PC-3 (cell line): ENCODE measurements around the gene TTC16. TPM values are rescaled to one million over a fixed set of nuclear protein-coding genes. Genes with fewer than 3 reads are reported as not detected.

Experiments used
- ATAC-seq: fragments of 200-7000 bp; cut with Tn5 transposase; 2 replicates; pipeline ENCODE4 v1.9.1; 2020; ENCODE audit warnings: mild to moderate bottlenecking, moderate library complexity
- BruUV-seq: library from RNA; stranded (reverse); fragments of 400-500 nt; replicated peaks from 2 replicates; lab custom pipeline; 2021; lab: Mats Ljungman, UMichigan
- CTCF ChIA-PET: fragments of 300-600 bp; sonication (Branson Sonifier 250); formaldehyde crosslinking; loops from one replicate; lab custom pipeline; 2022; ENCODE audit warnings: antibody characterized with exemption; lab: Charles Lee
- POLR2A ChIA-PET: fragments of 300-600 bp; sonication (Branson Sonifier 250); formaldehyde crosslinking; loops from one replicate; lab custom pipeline; 2022; ENCODE audit warnings: antibody characterized with exemption; ENCODE audit not compliant: unreplicated experiment; lab: Charles Lee
- DNase-seq: peaks from one replicate; pipeline ENCODE4 v3.0.0-alpha.2; 2015
- H2AFZ ChIP-seq: fragments of 300-600 bp; sonication (generic); 2 replicates; pipeline ENCODE4 v1.6.0; 2016; ENCODE audit warnings: antibody characterized with exemption, low read length
- H3F3A ChIP-seq: fragments of 300-600 bp; sonication (generic); one replicate; pipeline ENCODE4 v1.6.0; 2017; ENCODE audit warnings: antibody characterized with exemption, low read length, control low read depth, mild to moderate bottlenecking; ENCODE audit not compliant: unreplicated experiment
- H3K27ac ChIP-seq: fragments of 300-600 bp; sonication (generic); 2 replicates; pipeline ENCODE4 v1.5.1; 2016; ENCODE audit warnings: mild to moderate bottlenecking, low read length
- H3K27me3 ChIP-seq: fragments of 300-600 bp; sonication (generic); 2 replicates; pipeline ENCODE4 v1.6.1; 2016; ENCODE audit warnings: low read length, mixed read lengths
- H3K36me3 ChIP-seq: fragments of 300-600 bp; sonication (generic); 2 replicates; pipeline ENCODE4 v1.6.1; 2016; ENCODE audit warnings: low read depth, mixed run types, low read length, mixed read lengths
- H3K4me1 ChIP-seq: fragments of 300-600 bp; sonication (generic); 2 replicates; pipeline ENCODE4 v1.5.1; 2016; ENCODE audit warnings: low read length; ENCODE audit not compliant: insufficient read depth
- H3K4me2 ChIP-seq: fragments of 300-600 bp; sonication (generic); 2 replicates; pipeline ENCODE4 v1.6.0; 2016; ENCODE audit warnings: low read length
- H3K4me3 ChIP-seq: fragments of 300-600 bp; sonication (generic); 2 replicates; pipeline ENCODE4 v1.5.1; 2016; ENCODE audit warnings: mild to moderate bottlenecking, low read length, mixed read lengths
- H3K79me2 ChIP-seq: fragments of 300-600 bp; sonication (generic); 2 replicates; pipeline ENCODE4 v1.6.1; 2017; ENCODE audit warnings: low read length, mixed read lengths
- H3K9ac ChIP-seq: fragments of 300-600 bp; sonication (generic); 2 replicates; pipeline ENCODE4 v1.6.0; 2016; ENCODE audit warnings: mild to moderate bottlenecking, low read length
- H3K9me2 ChIP-seq: fragments of 300-600 bp; sonication (generic); replicated peaks from 2 replicates; pipeline ENCODE4 v1.6.1; 2016; ENCODE audit warnings: mixed run types, low read length, mixed read lengths
- H3K9me3 ChIP-seq: fragments of 300-600 bp; sonication (generic); 2 replicates; pipeline ENCODE4 v1.6.1; 2016; ENCODE audit warnings: low read length, mixed read lengths
- H4K20me1 ChIP-seq: fragments of 300-600 bp; sonication (generic); 2 replicates; pipeline ENCODE4 v1.6.1; 2016; ENCODE audit warnings: low read length, mixed read lengths
- EZH2 ChIP-seq: fragments of 300-600 bp; sonication (generic); IDR thresholded peaks from one replicate; pipeline ENCODE4 v1.6.1; 2017; ENCODE audit warnings: antibody characterized with exemption, mild to moderate bottlenecking, low read length; ENCODE audit not compliant: unreplicated experiment
- EZH2phosphoT487 ChIP-seq: fragments of 300-600 bp; sonication (generic); IDR thresholded peaks from 2 replicates; pipeline ENCODE4 v1.6.1; 2018; ENCODE audit warnings: mild to moderate bottlenecking, antibody characterized with exemption, low read length, borderline replicate concordance
- intact Hi-C: fragments of 100-400 bp; cut with micrococcal nuclease; formaldehyde crosslinking; loops from 2 replicates; pipeline ENCODE4 v1.9.0; 2023
- total RNA-seq: library from RNA; depleted of rRNA; stranded (reverse); fragments of >200 nt; gene quantifications from 2 replicates; pipeline ENCODE4 v1.2.3, GENCODE V29; 2014
- TF ChIP-seq, protein P1 (sequence below): fragments of 300-600 bp; sonication (generic); conservative IDR thresholded peaks from 2 replicates; pipeline ENCODE4 v1.5.1; 2017; ENCODE audit warnings: antibody characterized with exemption, low read depth, mild to moderate bottlenecking, low read length

Gene TTC16
- total RNA-seq, 1 experiment from 2014 or later = 0.04 TPM

DNA sequence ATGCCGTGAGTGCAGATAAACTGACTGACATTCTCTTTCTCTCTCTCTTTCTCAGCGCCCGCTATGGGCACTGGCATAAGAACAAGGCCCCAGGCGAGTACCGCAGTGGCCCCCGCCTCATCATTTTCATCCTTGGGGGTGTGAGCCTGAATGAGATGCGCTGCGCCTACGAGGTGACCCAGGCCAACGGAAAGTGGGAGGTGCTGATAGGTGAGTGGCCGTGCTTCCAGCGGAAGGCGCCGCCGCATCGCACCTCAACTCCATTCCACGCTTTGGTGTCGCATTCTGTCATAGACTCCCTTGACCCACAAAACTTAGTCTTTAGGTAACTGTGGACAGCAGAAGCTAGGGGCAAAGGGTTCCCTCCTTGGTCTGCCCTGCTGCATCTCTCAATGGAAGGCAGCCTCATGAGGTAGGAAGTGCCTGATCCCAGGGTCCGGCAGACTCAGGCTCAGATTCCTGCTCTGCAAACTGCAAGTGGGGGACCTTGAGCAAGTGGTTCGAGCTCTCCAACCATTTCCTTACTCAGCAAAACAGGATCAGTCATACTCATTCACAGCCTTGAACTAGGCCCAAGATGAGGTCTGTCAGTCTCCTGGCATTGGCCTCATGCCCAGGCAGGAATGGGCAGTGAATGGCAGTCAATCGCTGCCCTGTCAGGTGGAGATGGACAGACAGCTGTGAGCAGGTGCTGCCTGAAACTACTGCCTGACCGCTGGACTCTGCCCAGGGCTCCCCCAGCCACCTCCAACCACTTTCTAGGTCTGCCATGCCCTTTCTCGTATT lies 33.3 kb upstream of the TTC16 start:
- Histone ChIP-seq H3K9ac (no peak overlapping the region), H2AFZ (no peak overlapping the region), H3K4me3 (no peak overlapping the region), H3K9me2 (no peaks in the 10 kb centered on the region), H3F3A (no peaks in the 10 kb centered on the region), H3K4me2 (no peak overlapping the region), H4K20me1 (no peaks in the 10 kb centered on the region), H3K27ac (no peak overlapping the region), H3K9me3 (no peaks in the 10 kb centered on the region), H3K79me2 (no peaks in the 10 kb centered on the region), H3K36me3 (no peaks in the 10 kb centered on the region), H3K4me1 (peaks cover 7% of the 10 kb centered on the region), H3K27me3 (no peaks in the 10 kb centered on the region)
- ChIA-PET CTCF (no interaction called here), POLR2A (no interaction called here)
- BruUV-seq = no TSS peak
- intact Hi-C loops = no loop called here
- DNase-seq (peak; percentile 24), ATAC-seq (no peak; the same call in 1 of the 2 replicates)
- TF ChIP-seq, protein P1, sequence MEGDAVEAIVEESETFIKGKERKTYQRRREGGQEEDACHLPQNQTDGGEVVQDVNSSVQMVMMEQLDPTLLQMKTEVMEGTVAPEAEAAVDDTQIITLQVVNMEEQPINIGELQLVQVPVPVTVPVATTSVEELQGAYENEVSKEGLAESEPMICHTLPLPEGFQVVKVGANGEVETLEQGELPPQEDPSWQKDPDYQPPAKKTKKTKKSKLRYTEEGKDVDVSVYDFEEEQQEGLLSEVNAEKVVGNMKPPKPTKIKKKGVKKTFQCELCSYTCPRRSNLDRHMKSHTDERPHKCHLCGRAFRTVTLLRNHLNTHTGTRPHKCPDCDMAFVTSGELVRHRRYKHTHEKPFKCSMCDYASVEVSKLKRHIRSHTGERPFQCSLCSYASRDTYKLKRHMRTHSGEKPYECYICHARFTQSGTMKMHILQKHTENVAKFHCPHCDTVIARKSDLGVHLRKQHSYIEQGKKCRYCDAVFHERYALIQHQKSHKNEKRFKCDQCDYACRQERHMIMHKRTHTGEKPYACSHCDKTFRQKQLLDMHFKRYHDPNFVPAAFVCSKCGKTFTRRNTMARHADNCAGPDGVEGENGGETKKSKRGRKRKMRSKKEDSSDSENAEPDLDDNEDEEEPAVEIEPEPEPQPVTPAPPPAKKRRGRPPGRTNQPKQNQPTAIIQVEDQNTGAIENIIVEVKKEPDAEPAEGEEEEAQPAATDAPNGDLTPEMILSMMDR = no peak
- no peak for TF ChIP-seq EZH2
- no peak for TF ChIP-seq EZH2phosphoT487

DNA sequence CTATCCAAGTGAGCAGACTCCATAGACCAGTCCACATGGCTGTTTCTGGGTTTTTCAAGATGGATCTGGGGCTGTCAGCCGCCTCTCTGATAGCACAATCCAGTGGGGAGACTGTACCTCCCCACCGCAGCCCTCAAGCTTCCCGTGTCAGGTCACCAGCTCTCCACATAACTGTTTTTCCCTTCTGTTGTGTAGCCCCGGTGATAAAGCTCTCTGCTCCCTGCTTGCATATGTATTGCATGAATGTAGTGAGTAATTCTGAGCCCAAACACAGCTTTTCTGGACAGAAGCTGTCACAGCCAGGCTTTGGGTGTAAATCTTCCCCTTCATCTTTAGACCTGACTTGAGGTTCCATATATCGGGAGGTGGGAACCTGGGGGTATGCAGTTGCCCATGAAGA lies 32.2 kb upstream of the TTC16 start:
- ChIA-PET CTCF (no interaction called here), POLR2A (interaction anchor here (0.5 kb wide), 1 partner anchor 102 kb away, joined by 3 read pairs; the partner anchor contains the start of gene CDK9)
- no TSS peak for BruUV-seq
- TF ChIP-seq EZH2 (no peak), EZH2phosphoT487 (no peak)
- TF ChIP-seq, protein P1 = no peak
- Histone ChIP-seq H3F3A (no peaks in the 10 kb centered on the region), H3K27me3 (no peaks in the 10 kb centered on the region), H3K79me2 (no peaks in the 10 kb centered on the region), H2AFZ (no peak overlapping the region), H3K4me1 (peaks cover 7% of the 10 kb centered on the region), H3K9me2 (no peaks in the 10 kb centered on the region), H3K9ac (no peak overlapping the region), H3K4me3 (no peak overlapping the region), H3K4me2 (no peak overlapping the region), H3K9me3 (no peaks in the 10 kb centered on the region), H4K20me1 (no peaks in the 10 kb centered on the region), H3K27ac (no peak overlapping the region), H3K36me3 (no peaks in the 10 kb centered on the region)
- ATAC-seq (no peak), DNase-seq (no peak)
- intact Hi-C loops = no loop called here

DNA sequence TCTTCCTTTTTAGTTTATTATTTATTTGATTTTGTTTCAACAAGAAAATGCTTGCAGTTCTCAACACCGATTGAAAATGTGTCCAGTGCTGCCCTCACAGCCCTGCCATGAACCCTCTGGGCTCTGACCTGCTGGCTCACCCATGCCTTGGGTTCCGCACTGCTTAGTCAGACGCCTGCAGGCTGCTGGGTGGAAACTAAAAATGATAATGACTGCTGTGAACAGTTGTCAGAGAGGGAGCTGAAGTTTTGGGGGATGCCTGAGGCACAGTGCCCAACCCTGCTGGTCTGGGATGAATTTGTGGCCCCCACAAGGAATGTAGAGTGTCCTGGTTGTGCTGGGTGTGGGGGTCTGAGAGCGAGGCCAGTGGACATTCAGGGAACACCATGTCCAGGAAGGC lies 31.3 kb upstream of the TTC16 start:
- no peak overlapping the region for H2AFZ ChIP-seq
- no TSS peak for BruUV-seq
- CTCF ChIA-PET = no interaction called here
- H3K9ac ChIP-seq = no peak overlapping the region
- H3K27me3 ChIP-seq = no peaks in the 10 kb centered on the region
- H3K9me2 ChIP-seq = no peaks in the 10 kb centered on the region
- H3K27ac ChIP-seq = no peak overlapping the region
- no peaks in the 10 kb centered on the region for H3F3A ChIP-seq
- no peaks in the 10 kb centered on the region for H3K79me2 ChIP-seq
- TF ChIP-seq, protein P1 = no peak
- no peak for TF ChIP-seq EZH2phosphoT487
- no peak for TF ChIP-seq EZH2
- intact Hi-C loops = no loop called here
- H3K36me3 ChIP-seq = no peaks in the 10 kb centered on the region
- DNase-seq (peak; percentile 33), ATAC-seq (no peak)
- no peak overlapping the region for H3K4me2 ChIP-seq
- POLR2A ChIA-PET = interaction anchor here (0.6 kb wide), 1 partner anchor 17 kb away, joined by 3 read pairs; no protein-coding TSS in a partner anchor
- no peaks in the 10 kb centered on the region for H3K9me3 ChIP-seq
- H4K20me1 ChIP-seq = no peaks in the 10 kb centered on the region
- H3K4me1 ChIP-seq = peaks cover 7% of the 10 kb centered on the region
- H3K4me3 ChIP-seq = no peak overlapping the region
